GM18511 (cell line): ENCODE measurements around the gene CHM.

Experiments used
- ATAC-seq: cut with Tn5 transposase; IDR thresholded peaks from one replicate; pipeline ENCODE4 v1.9.1; 2021; ENCODE audit warnings: mild to moderate bottlenecking, moderate library complexity; ENCODE audit not compliant: unreplicated experiment

Gene CHM

GRCh38 chrX:85907316-85907715, 140.0 kb downstream of the CHM start:
- ATAC-seq, result peak; percentile 53

GRCh38 chrX:85906399-85906798, 141.0 kb downstream of the CHM start:
- no peak for ATAC-seq

- ATAC-seq, result no peak
Observed at GRCh38 chrX:85905851-85906250, 141.5 kb downstream of the CHM start.

- no peak for ATAC-seq
Observed at GRCh38 chrX:85903692-85904471, 143.5 kb downstream of the CHM start.

GRCh38 chrX:85897362-85898126, 149.8 kb downstream of the CHM start:
- no peak for ATAC-seq

GRCh38 chrX:85882601-85883000, 164.8 kb downstream of the CHM start:
- ATAC-seq, result no peak

GRCh38 chrX:85870585-85870984, 176.8 kb downstream of the CHM start:
- no peak for ATAC-seq

- no peak for ATAC-seq
Observed at GRCh38 chrX:85865324-85865723, 182.0 kb downstream of the CHM start.

GRCh38 chrX:85859426-85859825, 187.9 kb downstream of the CHM start:
- ATAC-seq, result no peak

GRCh38 chrX:85851418-85851817, 195.9 kb downstream of the CHM start:
- ATAC-seq, result peak; percentile 63

- ATAC-seq, result no peak
Observed at GRCh38 chrX:85836868-85837267, 210.5 kb downstream of the CHM start.

- no peak for ATAC-seq
Observed at GRCh38 chrX:85828771-85829170, 218.6 kb downstream of the CHM start.

GRCh38 chrX:85815203-85815751, 232.1 kb downstream of the CHM start:
- ATAC-seq, result no peak
